K562 (cell line): Measurements from ENCODE around the gene FSCN2. TPM values are rescaled to one million over a fixed set of nuclear protein-coding genes. Genes with fewer than 3 reads are reported as not detected.

Experiments
- ATAC-seq: fragments of 200-7000 bp; cut with Tn5 transposase; 3 replicates; pipeline ENCODE4 v1.9.1; 2020; ENCODE audit warnings: moderate library complexity
- BruUV-seq: library from RNA; stranded (reverse); fragments of 400-500 nt; replicated peaks from 2 replicates; lab custom pipeline; 2021; lab: Mats Ljungman, UMichigan
- CTCF ChIA-PET: fragments of 300-600 bp; formaldehyde crosslinking; extraction: SDS; loops from one replicate; lab custom pipeline; 2021; ENCODE audit warnings: low intra/inter-chr PET ratio; lab: Yijun Ruan, JAX
- POLR2A ChIA-PET: fragments of 300-600, 350-650 bp; sonication (Branson Sonifier 250); formaldehyde crosslinking; extraction: SDS; loops from one replicate; lab custom pipeline; 2021; ENCODE audit warnings: antibody characterized with exemption, inconsistent platforms; lab: Yijun Ruan, JAX
- DNase-seq, 4 experiments: peaks; one replicate each; pipeline versions ENCODE4 v3.0.0 to v3.0.0-alpha.2; 2011 to 2018; ENCODE audit warnings: low spot score in 3 of 4, mixed read lengths in 3 of 4; ENCODE audit errors: extremely low read depth in 1 of 4
- FAIRE-seq: peaks from 2 replicates; lab custom pipeline; 2011; peaks lifted over from hg19 to GRCh38; lab: Jason Lieb, UNC
- H2AFZ ChIP-seq: 2 replicates; pipeline ENCODE4 v1.6.0; 2011; ENCODE audit warnings: low read depth, low read length, control low read depth, inconsistent platforms
- H3K27ac ChIP-seq: fragments of 200-600 bp; 3 replicates; pipeline ENCODE4 v1.8.0; 2011; ENCODE audit warnings: low read depth, mild to moderate bottlenecking, control low read depth, inconsistent platforms, low read length, moderate library complexity, mixed read lengths; ENCODE audit errors: extremely low read depth
- H3K27me3 ChIP-seq, 2 experiments: fragments of 300-600 bp in 1 of 2; 2 replicates in 1 of 2; 3 replicates in 1 of 2; pipeline versions ENCODE4 v1.6.0 to v1.8.0; 2011; ENCODE audit warnings: inconsistent platforms in 2 of 2, low read length in 2 of 2, mild to moderate bottlenecking in 1 of 2, mixed read lengths in 1 of 2, moderate library complexity in 1 of 2; ENCODE audit not compliant: control insufficient read depth in 2 of 2, insufficient read depth in 2 of 2
- H3K36me3 ChIP-seq: fragments of 300-600 bp; 3 replicates; pipeline ENCODE4 v1.8.0; 2011; ENCODE audit warnings: mild to moderate bottlenecking, low read length, inconsistent platforms; ENCODE audit not compliant: control insufficient read depth, insufficient read depth
- H3K4me1 ChIP-seq, 2 experiments: fragments of 200-600 bp in 1 of 2; replicated peaks in 1 of 2; 2 replicates in 1 of 2; 3 replicates in 1 of 2; pipeline versions ENCODE4 v1.5.1 to v1.8.0; 2011; ENCODE audit warnings: inconsistent platforms in 2 of 2, low read length in 2 of 2, mild to moderate bottlenecking in 1 of 2, mixed read lengths in 1 of 2, moderate library complexity in 1 of 2; ENCODE audit not compliant: control insufficient read depth in 2 of 2, insufficient read depth in 2 of 2
- H3K4me2 ChIP-seq: 2 replicates; pipeline ENCODE4 v1.6.1; 2011; ENCODE audit warnings: low read length, control low read depth, inconsistent platforms, mixed read lengths; ENCODE audit not compliant: insufficient read depth
- H3K4me3 ChIP-seq: fragments of 200-600 bp; sonication (generic), shearing (Covaris generic); 2 replicates; pipeline ENCODE4 v1.5.1; 2016; ENCODE audit warnings: control low read depth, inconsistent platforms
- H3K79me2 ChIP-seq: fragments of 200-600 bp; 3 replicates; pipeline ENCODE4 v1.8.0; 2011; ENCODE audit warnings: low read length, inconsistent platforms; ENCODE audit not compliant: control insufficient read depth, insufficient read depth
- H3K9ac ChIP-seq, 2 experiments: 2 replicates each; pipeline versions ENCODE4 v1.6.0 to v1.6.1; 2011; ENCODE audit warnings: low read depth in 2 of 2, low read length in 2 of 2, control low read depth in 1 of 2, inconsistent platforms in 1 of 2, mild to moderate bottlenecking in 1 of 2, mixed read lengths in 1 of 2; ENCODE audit not compliant: insufficient read depth in 1 of 2
- H3K9me1 ChIP-seq: one replicate; pipeline ENCODE4 v1.6.0; 2011; ENCODE audit warnings: inconsistent platforms, mild to moderate bottlenecking, low read length, moderate library complexity; ENCODE audit not compliant: control insufficient read depth, insufficient read depth
- H3K9me3 ChIP-seq: replicated peaks from 2 replicates; pipeline ENCODE4 v1.5.1; 2011; ENCODE audit warnings: low read depth, low read length, inconsistent platforms; ENCODE audit not compliant: control insufficient read depth, insufficient read depth
- H4K20me1 ChIP-seq: replicated peaks from 2 replicates; pipeline ENCODE4 v1.6.1; 2011; ENCODE audit warnings: low read length, inconsistent platforms, mixed read lengths; ENCODE audit not compliant: control insufficient read depth, insufficient read depth
- CHD7 ChIP-seq: fragments of 200-600 bp; sonication (generic); IDR thresholded peaks from one replicate; pipeline ENCODE4 v1.6.1; 2012; ENCODE audit warnings: mild to moderate bottlenecking, low read depth, low read length, inconsistent platforms
- HSF4 ChIP-seq: fragments of 250-450 bp; sonication (Bioruptor Pico); IDR thresholded peaks from 2 replicates; pipeline ENCODE4 v2.1.2; 2022; ENCODE audit warnings: mild to moderate bottlenecking, moderate library complexity, borderline replicate concordance
- POLR2AphosphoS2 ChIP-seq: IDR thresholded peaks from 2 replicates; pipeline ENCODE4 v1.6.1; 2012; ENCODE audit warnings: low read length, improper control_type of control experiment
- POLR2AphosphoS5 ChIP-seq: IDR thresholded peaks from 2 replicates; pipeline ENCODE4 v1.6.1; 2011; ENCODE audit warnings: mild to moderate bottlenecking, low read depth, low read length, moderate library complexity; ENCODE audit not compliant: control insufficient read depth, insufficient read depth
- SMAD1 ChIP-seq: fragments of 150-350 bp; IDR thresholded peaks from 2 replicates; pipeline ENCODE4 v1.6.1; 2014; ENCODE audit warnings: low read length, low read depth; ENCODE audit not compliant: partially characterized antibody
- SUPT5H ChIP-seq: fragments of 450-650 bp; IDR thresholded peaks from 2 replicates; pipeline ENCODE4 v1.6.1; 2016
- WGBS: fragments of 100-300 bp; shearing (Covaris generic); methylation state at CpG from one replicate; pipeline ENCODE4 v1.1.6; 2016; ENCODE audit warnings: low coverage, mixed read lengths; ENCODE audit not compliant: insufficient coverage; ENCODE audit errors: missing lambda C conversion rate; 5-methylcytosine and 5-hydroxymethylcytosine counted together
- in situ Hi-C: fragments of 300-500 bp; cut with MboI; formaldehyde crosslinking; loops from 4 replicates; pipeline ENCODE4 v1.15.0; 2018; ENCODE audit warnings: inconsistent platforms, mixed read lengths
- intact Hi-C: fragments of 100-400 bp; cut with micrococcal nuclease; formaldehyde crosslinking; loops from 2 replicates; pipeline ENCODE4 v1.14.2; 2022
- polyA plus RNA-seq, 8 experiments: library from polyadenylated mRNA; depleted of rRNA in 4 of 8; stranded (reverse) in 5 of 8; unstranded in 3 of 8; fragments of >200 nt; fragmentation: Nextera tagmentation in 2 of 8; fragmentation: Illumina TruSeq in 1 of 8; extraction: Ambion mirVana in 2 of 8; extraction: Trizol in 1 of 8; gene quantifications; 2 replicates each; pipeline versions ENCODE4 v1.2.1 to v1.2.3, GENCODE V29; 2011 to 2014; ENCODE audit warnings: inconsistent platforms in 1 of 8, missing spikeins in 1 of 8
- total RNA-seq, 7 experiments: library from RNA; depleted of rRNA in 6 of 7; stranded (reverse); fragments of >200 nt in 6 of 7; fragmentation: Illumina TruSeq in 2 of 7; extraction: Trizol in 2 of 7; gene quantifications; 2 replicates each; pipeline versions ENCODE4 v1.2.1 to v1.2.3, GENCODE V29; 2011 to 2021; ENCODE audit warnings: low replicate concordance in 1 of 7
- TF ChIP-seq, protein P1 (sequence below): fragments of 450-650 bp; IDR thresholded peaks from 2 replicates; pipeline ENCODE4 v1.7.1; 2018; ENCODE audit warnings: mild to moderate bottlenecking, low read depth; ENCODE audit not compliant: partially characterized antibody

FSCN2 gene
- total and polyA plus RNA-seq, 9 of the 15 experiments (the other 6 are each of a cell fraction or from before 2014, with no cell fraction given), result 0.08 TPM; not detected in 8

DNA sequence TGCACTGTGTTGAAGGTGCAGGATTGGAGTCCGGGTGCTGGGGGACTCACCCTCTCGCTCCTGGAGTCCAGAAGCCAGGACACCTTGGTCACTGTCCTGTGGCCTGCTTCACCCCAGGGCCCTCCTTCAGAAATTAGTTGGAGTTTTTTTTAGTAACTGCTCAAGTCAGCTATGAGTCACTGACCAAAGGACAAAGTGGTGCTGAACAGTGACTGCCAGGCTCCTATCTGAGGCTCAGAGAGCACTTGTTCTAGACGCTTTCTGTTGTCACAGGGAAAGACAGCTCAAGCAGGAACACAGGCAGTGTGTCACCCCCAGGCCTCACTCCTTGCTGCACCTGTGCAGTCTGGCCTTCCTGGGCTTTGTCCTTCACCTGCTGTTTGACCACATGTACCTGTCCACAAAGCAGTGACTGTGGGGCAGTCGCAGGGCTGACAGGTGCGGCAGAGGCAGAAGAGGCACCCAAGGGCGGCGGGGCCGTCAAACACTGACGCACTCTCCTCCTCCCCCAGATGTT is 28.1 kb downstream of the FSCN2 start:
- Histone ChIP-seq H3K36me3 (peaks cover 51% of the 10 kb centered on the region; the same call in 2 of the 3 replicates), H3K27me3 (no peaks in the 10 kb centered on the region), H4K20me1 (peaks cover 15% of the 10 kb centered on the region; the same call in 1 of the 2 replicates), H3K27ac (peak overlapping the region; percentile 29; the same call in 2 of the 3 replicates), H3K9me1 (no peaks in the 10 kb centered on the region), H2AFZ (no peak overlapping the region), H3K79me2 (peaks cover 14% of the 10 kb centered on the region), H3K4me1 (peaks cover 21 to 61% of the 10 kb centered on the region in 2 experiments), H3K4me3 (no peak overlapping the region), H3K4me2 (no peak overlapping the region), H3K9me3 (no peaks in the 10 kb centered on the region), H3K9ac (peak overlapping the region in 1 of 2 experiments; percentile 77; a peak in 2 of 4 replicates)
- BruUV-seq, result no TSS peak
- in situ Hi-C loops, result no loop called here
- ChIA-PET POLR2A (interaction anchor here (0.7 to 1.9 kb wide), 4 partner anchors 43 to 85 kb away, joined by 3 to 10 read pairs (median 3); partner anchors contain the start of gene ACTG1), CTCF (no interaction called here)
- ATAC-seq (no peak), DNase-seq (peak in 1 of 4 experiments; percentile 49), FAIRE-seq (peak; percentile 56)
- 50% methylated on average over 9 of the region's 9 CpGs for WGBS
- intact Hi-C loops, result no loop called here
- TF ChIP-seq HSF4 (CRISPR knock-in tag) (no peak), SMAD1 (no peak), CHD7 (no peak), SUPT5H (0 out of 2 replicates have a peak, but pooled peaks have one; percentile 38), POLR2AphosphoS2 (0 out of 2 replicates have a peak, but pooled peaks have one; percentile 20), POLR2AphosphoS5 (peak; percentile 54; the same call in 1 of the 2 replicates)
- TF ChIP-seq, protein P1, sequence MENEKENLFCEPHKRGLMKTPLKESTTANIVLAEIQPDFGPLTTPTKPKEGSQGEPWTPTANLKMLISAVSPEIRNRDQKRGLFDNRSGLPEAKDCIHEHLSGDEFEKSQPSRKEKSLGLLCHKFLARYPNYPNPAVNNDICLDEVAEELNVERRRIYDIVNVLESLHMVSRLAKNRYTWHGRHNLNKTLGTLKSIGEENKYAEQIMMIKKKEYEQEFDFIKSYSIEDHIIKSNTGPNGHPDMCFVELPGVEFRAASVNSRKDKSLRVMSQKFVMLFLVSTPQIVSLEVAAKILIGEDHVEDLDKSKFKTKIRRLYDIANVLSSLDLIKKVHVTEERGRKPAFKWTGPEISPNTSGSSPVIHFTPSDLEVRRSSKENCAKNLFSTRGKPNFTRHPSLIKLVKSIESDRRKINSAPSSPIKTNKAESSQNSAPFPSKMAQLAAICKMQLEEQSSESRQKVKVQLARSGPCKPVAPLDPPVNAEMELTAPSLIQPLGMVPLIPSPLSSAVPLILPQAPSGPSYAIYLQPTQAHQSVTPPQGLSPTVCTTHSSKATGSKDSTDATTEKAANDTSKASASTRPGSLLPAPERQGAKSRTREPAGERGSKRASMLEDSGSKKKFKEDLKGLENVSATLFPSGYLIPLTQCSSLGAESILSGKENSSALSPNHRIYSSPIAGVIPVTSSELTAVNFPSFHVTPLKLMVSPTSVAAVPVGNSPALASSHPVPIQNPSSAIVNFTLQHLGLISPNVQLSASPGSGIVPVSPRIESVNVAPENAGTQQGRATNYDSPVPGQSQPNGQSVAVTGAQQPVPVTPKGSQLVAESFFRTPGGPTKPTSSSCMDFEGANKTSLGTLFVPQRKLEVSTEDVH, result no peak
